Prostate gland (tissue), 2 donors: ENCODE results near the gene LMNB1.
"Not testable (repeated sequence)": the region's sequence is repeated elsewhere in the genome, so short reads cannot be mapped to it uniquely, and the experiment has no call there.

Experiments
- POLR2A ChIP-seq: fragments of 450-650 bp; IDR thresholded peaks from one replicate; pipeline ENCODE4 v1.6.1; 2016; ENCODE audit warnings: antibody characterized with exemption, mild to moderate bottlenecking
- POLR2AphosphoS5 ChIP-seq: sonication (generic); formaldehyde crosslinking; IDR thresholded peaks from one replicate; pipeline ENCODE4 v1.6.1; 2017; ENCODE audit warnings: antibody characterized with exemption
- TF ChIP-seq, protein P1 (sequence below), 4 experiments: fragments of 200-600 bp in 2 of 4; fragments of 450-650 bp in 2 of 4; sonication (generic) in 2 of 4; IDR thresholded peaks; 1 replicate in 3 of 4; 2 replicates in 1 of 4; pipeline ENCODE4 v1.5.1; 2016 to 2019; ENCODE audit warnings: antibody characterized with exemption in 4 of 4, mild to moderate bottlenecking in 2 of 4, moderate library complexity in 2 of 4

DNA sequence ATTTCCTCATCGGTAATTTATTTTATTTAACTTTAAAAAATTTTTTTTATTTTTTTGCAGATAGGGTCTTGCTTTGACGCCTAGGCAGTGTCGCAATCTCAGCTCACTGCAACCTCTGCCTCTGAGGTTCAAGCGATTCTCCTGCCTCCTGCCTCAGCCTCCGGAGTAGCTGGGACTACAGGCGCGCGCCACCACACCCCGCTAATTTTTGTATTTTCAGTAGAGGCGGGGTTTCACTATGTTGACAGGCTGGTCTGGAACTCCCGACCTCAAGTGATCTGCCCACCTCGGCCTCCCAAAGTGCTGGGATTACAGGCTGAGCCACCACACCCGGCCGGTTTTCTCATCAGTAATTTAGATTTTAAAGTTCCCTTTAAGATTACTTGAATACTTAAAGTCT, 2.3 kb upstream of the LMNB1 start:
- TF ChIP-seq, protein P1, sequence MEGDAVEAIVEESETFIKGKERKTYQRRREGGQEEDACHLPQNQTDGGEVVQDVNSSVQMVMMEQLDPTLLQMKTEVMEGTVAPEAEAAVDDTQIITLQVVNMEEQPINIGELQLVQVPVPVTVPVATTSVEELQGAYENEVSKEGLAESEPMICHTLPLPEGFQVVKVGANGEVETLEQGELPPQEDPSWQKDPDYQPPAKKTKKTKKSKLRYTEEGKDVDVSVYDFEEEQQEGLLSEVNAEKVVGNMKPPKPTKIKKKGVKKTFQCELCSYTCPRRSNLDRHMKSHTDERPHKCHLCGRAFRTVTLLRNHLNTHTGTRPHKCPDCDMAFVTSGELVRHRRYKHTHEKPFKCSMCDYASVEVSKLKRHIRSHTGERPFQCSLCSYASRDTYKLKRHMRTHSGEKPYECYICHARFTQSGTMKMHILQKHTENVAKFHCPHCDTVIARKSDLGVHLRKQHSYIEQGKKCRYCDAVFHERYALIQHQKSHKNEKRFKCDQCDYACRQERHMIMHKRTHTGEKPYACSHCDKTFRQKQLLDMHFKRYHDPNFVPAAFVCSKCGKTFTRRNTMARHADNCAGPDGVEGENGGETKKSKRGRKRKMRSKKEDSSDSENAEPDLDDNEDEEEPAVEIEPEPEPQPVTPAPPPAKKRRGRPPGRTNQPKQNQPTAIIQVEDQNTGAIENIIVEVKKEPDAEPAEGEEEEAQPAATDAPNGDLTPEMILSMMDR (IDR thresholded peaks at IDR 0.05): not testable (repeated sequence)
- not testable (repeated sequence) for TF ChIP-seq POLR2A, POLR2AphosphoS5
